Endothelial cell of umbilical vein (primary cell): ENCODE measurements around the gene USH1C.

Experiments
- EZH2 ChIP-seq: IDR thresholded peaks from 2 replicates; pipeline ENCODE4 v1.6.1; 2012; ENCODE audit warnings: borderline replicate concordance, low read depth, mild to moderate bottlenecking, moderate library complexity, low read length, inconsistent platforms; ENCODE audit not compliant: severe bottlenecking
- JUN ChIP-seq: IDR thresholded peaks from 2 replicates; pipeline ENCODE4 v1.6.1; 2011; ENCODE audit warnings: borderline replicate concordance, low read depth; ENCODE audit not compliant: insufficient read length, insufficient read depth
- MAX ChIP-seq: IDR thresholded peaks from 2 replicates; pipeline ENCODE4 v1.6.1; 2011; ENCODE audit not compliant: insufficient read depth, insufficient read length
- POLR2A ChIP-seq: IDR thresholded peaks from 2 replicates; pipeline ENCODE4 v1.6.1; 2012; ENCODE audit warnings: low read depth, mild to moderate bottlenecking, control low read depth, low read length
- POLR2AphosphoS5 ChIP-seq: IDR thresholded peaks from 2 replicates; pipeline ENCODE4 v1.6.1; 2012; ENCODE audit warnings: low read depth, mild to moderate bottlenecking, control low read depth, low read length, moderate library complexity; ENCODE audit not compliant: insufficient read depth
- TF ChIP-seq, protein P1 (sequence below), 2 donors: IDR thresholded peaks; 1 replicate in 1 of 2; 2 replicates in 1 of 2; pipeline ENCODE4 v1.5.1; 2011; ENCODE audit warnings: low read length in 2 of 2, mild to moderate bottlenecking in 2 of 2, moderate library complexity in 2 of 2, control low read depth in 1 of 2, inconsistent platforms in 1 of 2, low read depth in 1 of 2; ENCODE audit not compliant: insufficient read depth in 1 of 2; ENCODE audit errors: extremely low read depth in 1 of 2

DNA sequence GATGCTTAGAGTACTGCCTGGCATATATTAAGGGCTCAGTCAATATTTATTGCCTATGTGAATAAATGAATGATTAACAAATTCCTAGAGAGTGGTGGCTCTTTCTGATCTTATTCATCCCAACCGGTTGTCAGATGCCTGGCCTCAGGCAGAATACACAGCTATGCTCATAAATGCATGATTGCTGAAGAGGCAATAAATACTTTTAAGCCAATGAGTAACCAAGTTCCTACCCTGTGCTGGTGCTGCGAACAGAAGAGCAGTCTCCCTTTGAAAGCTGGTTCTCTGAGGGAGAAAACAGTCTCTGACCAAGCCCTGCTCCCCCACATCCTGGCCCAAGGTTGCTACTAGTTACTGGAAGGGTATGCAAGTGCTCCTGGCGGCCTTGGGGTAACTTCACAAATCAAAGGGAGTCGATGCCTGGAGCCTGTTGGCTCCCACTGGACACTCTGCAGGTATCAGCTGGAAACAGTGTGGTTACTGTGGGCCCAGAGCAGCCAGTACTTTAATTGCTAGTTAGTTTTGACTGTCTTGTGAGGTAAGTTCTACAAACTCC is 2.8 kb downstream of the USH1C start:
- TF ChIP-seq, protein P1, sequence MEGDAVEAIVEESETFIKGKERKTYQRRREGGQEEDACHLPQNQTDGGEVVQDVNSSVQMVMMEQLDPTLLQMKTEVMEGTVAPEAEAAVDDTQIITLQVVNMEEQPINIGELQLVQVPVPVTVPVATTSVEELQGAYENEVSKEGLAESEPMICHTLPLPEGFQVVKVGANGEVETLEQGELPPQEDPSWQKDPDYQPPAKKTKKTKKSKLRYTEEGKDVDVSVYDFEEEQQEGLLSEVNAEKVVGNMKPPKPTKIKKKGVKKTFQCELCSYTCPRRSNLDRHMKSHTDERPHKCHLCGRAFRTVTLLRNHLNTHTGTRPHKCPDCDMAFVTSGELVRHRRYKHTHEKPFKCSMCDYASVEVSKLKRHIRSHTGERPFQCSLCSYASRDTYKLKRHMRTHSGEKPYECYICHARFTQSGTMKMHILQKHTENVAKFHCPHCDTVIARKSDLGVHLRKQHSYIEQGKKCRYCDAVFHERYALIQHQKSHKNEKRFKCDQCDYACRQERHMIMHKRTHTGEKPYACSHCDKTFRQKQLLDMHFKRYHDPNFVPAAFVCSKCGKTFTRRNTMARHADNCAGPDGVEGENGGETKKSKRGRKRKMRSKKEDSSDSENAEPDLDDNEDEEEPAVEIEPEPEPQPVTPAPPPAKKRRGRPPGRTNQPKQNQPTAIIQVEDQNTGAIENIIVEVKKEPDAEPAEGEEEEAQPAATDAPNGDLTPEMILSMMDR (IDR thresholded peaks at IDR 0.05; ENCODE audit: extremely low read depth in 1 of 2, insufficient read depth in 1 of 2, low read depth in 1 of 2, low read length in 2 of 2), result no peak
- no peak for TF ChIP-seq EZH2
- no peak for TF ChIP-seq POLR2AphosphoS5
- TF ChIP-seq MAX, result no peak
- TF ChIP-seq POLR2A, result no peak
- TF ChIP-seq JUN, result no peak
